ENCODE measurements around the gene IFT43. TPM values are rescaled to one million over a fixed set of nuclear protein-coding genes. Genes with fewer than 3 reads are reported as not detected.

Gene IFT43
- total and polyA plus RNA-seq, 10 of the 15 experiments (the other 5 are each of a cell fraction or from before 2014, with no cell fraction given), result 8.2 to 24.8 (median 14.0) TPM

GRCh38 chr14:75944607-75945241, 40.8 kb upstream of the IFT43 start:
- FAIRE-seq (no peak), DNase-seq (ENCODE audit: low read depth, low spot score) (no peak), ATAC-seq (no peak)
- WGBS (ENCODE audit: insufficient coverage, insufficient replicate concordance, low lambda C conversion rate, missing lambda C conversion rate), result 85% methylated on average over 4 of the region's 4 CpGs
- SMC1A ChIA-PET (ENCODE audit: uncharacterized antibody, unreplicated experiment), result interaction anchor here (0.9 to 2.7 kb wide), 3 partner anchors 10 to 233 kb away, joined by 3 to 7 read pairs (median 3); no protein-coding TSS in a partner anchor
- TF ChIP-seq E2F8 (IDR thresholded peaks at IDR 0.05; ENCODE audit: low read depth, partially characterized antibody), result no peak
- no peak for TF ChIP-seq MEF2A (IDR thresholded peaks at IDR 0.05; ENCODE audit: insufficient read depth, low read depth, low read length)
- no peak for TF ChIP-seq PML (IDR thresholded peaks at IDR 0.05; ENCODE audit: low read length)
- no peak for TF ChIP-seq BCLAF1 (IDR thresholded peaks at IDR 0.05)
- no peak for TF ChIP-seq FOXK2 (IDR thresholded peaks at IDR 0.05)
- no peak for TF ChIP-seq SREBF2 (IDR thresholded peaks at IDR 0.05; ENCODE audit: low read length)
- no peak for TF ChIP-seq ZZZ3 (IDR thresholded peaks at IDR 0.05; ENCODE audit: control insufficient read depth, insufficient read length, low read depth)
- H3K4me1 ChIP-seq (ENCODE audit: control insufficient read depth, insufficient read depth, low read length), result no peaks in the 10 kb centered on the region
- no peaks in the 10 kb centered on the region for H3K9me3 ChIP-seq (replicated peaks; ENCODE audit: control insufficient read depth, insufficient read depth, low read length)
- no peak overlapping the region for H3K9ac ChIP-seq (ENCODE audit: control insufficient read depth, insufficient read depth, low read length)
- no peak overlapping the region for H3K4me2 ChIP-seq (ENCODE audit: control insufficient read depth, insufficient read depth)
- no peaks in the 10 kb centered on the region for H3K27me3 ChIP-seq (replicated peaks in 1 of 2; ENCODE audit: control insufficient read depth in 2 of 2, insufficient read depth in 2 of 2, low read length in 1 of 2)
- in situ Hi-C loops (cut with MboI), result no loop called here
- peaks cover 0 to 2% of the 10 kb centered on the region in 2 experiments; a peak in 1 of 4 replicates for H3K36me3 ChIP-seq (ENCODE audit: control insufficient read depth in 2 of 2, insufficient read depth in 2 of 2, low read length in 1 of 2)
- H3K4me3 ChIP-seq, result no peak overlapping the region
- H2AFZ ChIP-seq (ENCODE audit: control insufficient read depth, low read depth, low read length), result no peak overlapping the region
- no peaks in the 10 kb centered on the region for H4K20me1 ChIP-seq (ENCODE audit: control insufficient read depth, insufficient read depth)
- H3K27ac ChIP-seq (ENCODE audit: control insufficient read depth, insufficient read depth), result no peak overlapping the region
- H3K79me2 ChIP-seq (ENCODE audit: control insufficient read depth, insufficient read depth, low read length), result no peaks in the 10 kb centered on the region
- intact Hi-C loops (cut with micrococcal nuclease; ENCODE audit: unreplicated experiment), result no loop called here
- POLR2A ChIA-PET, result no interaction called here
- CTCF ChIA-PET, result interaction anchor here (0.6 to 1.4 kb wide), 5 partner anchors 12 to 236 kb away, joined by 3 to 5 read pairs (median 3); partner anchors contain the start of gene TGFB3
- RAD21 ChIA-PET (ENCODE audit: unreplicated experiment), result no interaction called here
- BruUV-seq (replicated peaks), result no TSS peak
